GM19239 (cell line): Measurements from ENCODE around the gene NOS1.

ENCODE experiments used
- DNase-seq: peaks from one replicate; pipeline ENCODE4 v3.0.0; 2011; ENCODE audit warnings: low spot score; ENCODE audit not compliant: insufficient read length
- FAIRE-seq: peaks from 2 replicates; lab custom pipeline; 2011; peaks lifted over from hg19 to GRCh38; lab: Jason Lieb, UNC

The NOS1 gene

GRCh38 chr12:117334051-117334450 is 27.4 kb downstream of the NOS1 start:
- FAIRE-seq = no peak
- DNase-seq = no peak

- DNase-seq = no peak
- FAIRE-seq = no peak
Observed at GRCh38 chr12:117333331-117333881, 28.0 kb downstream of the NOS1 start.

GRCh38 chr12:117331691-117332090 is 29.7 kb downstream of the NOS1 start:
- FAIRE-seq (no peak), DNase-seq (no peak)

- DNase-seq = no peak
Observed at GRCh38 chr12:117330441-117331113, 30.8 kb downstream of the NOS1 start.

GRCh38 chr12:117329756-117330155 is 31.7 kb downstream of the NOS1 start:
- FAIRE-seq (no peak), DNase-seq (no peak)

More at GRCh38 chr12:117330441-117331113, 30.8 kb downstream of the NOS1 start:
- no peak for FAIRE-seq

GRCh38 chr12:117328556-117329100 is 32.8 kb downstream of the NOS1 start:
- no peak for FAIRE-seq
- DNase-seq = no peak

- no peak for FAIRE-seq
- DNase-seq = no peak
Observed at GRCh38 chr12:117322428-117322827, 39.0 kb downstream of the NOS1 start.

- FAIRE-seq (no peak), DNase-seq (no peak)
Observed at GRCh38 chr12:117321572-117321971, 39.9 kb downstream of the NOS1 start.

GRCh38 chr12:117318591-117318990 is 42.8 kb downstream of the NOS1 start:
- FAIRE-seq (no peak), DNase-seq (no peak)

- no peak for DNase-seq
Observed at GRCh38 chr12:117316336-117316735, 45.1 kb downstream of the NOS1 start.

GRCh38 chr12:117313926-117314325 is 47.5 kb downstream of the NOS1 start:
- DNase-seq (no peak), FAIRE-seq (no peak)

More at GRCh38 chr12:117316336-117316735, 45.1 kb downstream of the NOS1 start:
- FAIRE-seq = no peak

- DNase-seq (no peak), FAIRE-seq (no peak)
Observed at GRCh38 chr12:117312770-117313169, 48.7 kb downstream of the NOS1 start.

GRCh38 chr12:117309276-117309925 is 52.0 kb downstream of the NOS1 start:
- DNase-seq (no peak), FAIRE-seq (no peak)

- FAIRE-seq (no peak), DNase-seq (no peak)
Observed at GRCh38 chr12:117300174-117300573, 61.3 kb downstream of the NOS1 start.

- no peak for FAIRE-seq
- no peak for DNase-seq
Observed at GRCh38 chr12:117298648-117299225, 62.7 kb downstream of the NOS1 start.

- DNase-seq (no peak), FAIRE-seq (no peak)
Observed at GRCh38 chr12:117298191-117298590, 63.2 kb downstream of the NOS1 start.

GRCh38 chr12:117294189-117294603 is 67.2 kb downstream of the NOS1 start:
- no peak for FAIRE-seq
- DNase-seq = no peak

GRCh38 chr12:117293510-117293909 is 67.9 kb downstream of the NOS1 start:
- DNase-seq (no peak), FAIRE-seq (no peak)

GRCh38 chr12:117292688-117293087 is 68.7 kb downstream of the NOS1 start:
- DNase-seq (no peak), FAIRE-seq (no peak)

- FAIRE-seq (no peak), DNase-seq (no peak)
Observed at GRCh38 chr12:117284140-117284539, 77.3 kb downstream of the NOS1 start.

- no peak for FAIRE-seq
- DNase-seq = no peak
Observed at GRCh38 chr12:117282490-117282889, 78.9 kb downstream of the NOS1 start.
